Prostate gland (tissue), 2 donors: ENCODE measurements around the gene ZNF18.

Experiments used
- CTCF ChIP-seq, 4 experiments: fragments of 200-600 bp in 2 of 4; fragments of 450-650 bp in 2 of 4; sonication (generic) in 2 of 4; IDR thresholded peaks; 1 replicate in 3 of 4; 2 replicates in 1 of 4; pipeline ENCODE4 v1.5.1; 2016 to 2019; ENCODE audit warnings: antibody characterized with exemption in 4 of 4, mild to moderate bottlenecking in 2 of 4, moderate library complexity in 2 of 4
- POLR2A ChIP-seq: fragments of 450-650 bp; IDR thresholded peaks from one replicate; pipeline ENCODE4 v1.6.1; 2016; ENCODE audit warnings: antibody characterized with exemption, mild to moderate bottlenecking
- POLR2AphosphoS5 ChIP-seq: sonication (generic); formaldehyde crosslinking; IDR thresholded peaks from one replicate; pipeline ENCODE4 v1.6.1; 2017; ENCODE audit warnings: antibody characterized with exemption

- TF ChIP-seq POLR2AphosphoS5 (no peak), POLR2A (no peak), CTCF (IDR thresholded peaks at IDR 0.05) (no peak)
Observed at GRCh38 chr17:11990363-11990983, 6.8 kb downstream of the ZNF18 start.
